Osteoblast (primary cell): Measurements from ENCODE around the gene S1PR5. TPM values are rescaled to one million over a fixed set of nuclear protein-coding genes. Genes with fewer than 3 reads are reported as not detected.

Source experiments
- DNase-seq: peaks from one replicate; pipeline ENCODE4 v3.0.0; 2011; ENCODE audit warnings: low spot score, mixed read lengths; ENCODE audit not compliant: insufficient read length; ENCODE audit errors: missing footprints
- H2AFZ ChIP-seq: 2 replicates; pipeline ENCODE4 v1.6.0; 2011; ENCODE audit warnings: mild to moderate bottlenecking, low read length
- H3K27ac ChIP-seq: 2 replicates; pipeline ENCODE4 v1.5.1; 2011; ENCODE audit warnings: mild to moderate bottlenecking, low read depth, low read length, moderate library complexity
- H3K27me3 ChIP-seq: 2 replicates; pipeline ENCODE4 v1.6.0; 2012; ENCODE audit warnings: mild to moderate bottlenecking, control low read depth, inconsistent platforms, low read length, moderate library complexity; ENCODE audit not compliant: insufficient read depth
- H3K36me3 ChIP-seq: 2 replicates; pipeline ENCODE4 v1.5.1; 2011; ENCODE audit warnings: mild to moderate bottlenecking, low read length, control low read depth, moderate library complexity; ENCODE audit not compliant: insufficient read depth
- H3K4me1 ChIP-seq: 2 replicates; pipeline ENCODE4 v1.5.1; 2011; ENCODE audit warnings: mild to moderate bottlenecking, low read length, control low read depth, moderate library complexity; ENCODE audit not compliant: insufficient read depth
- H3K4me2 ChIP-seq: 2 replicates; pipeline ENCODE4 v1.6.0; 2011; ENCODE audit warnings: mild to moderate bottlenecking, low read length; ENCODE audit not compliant: insufficient read depth
- H3K4me3 ChIP-seq: fragments of 200-600 bp; sonication (generic); 3 replicates; pipeline ENCODE4 v1.5.1; 2012; ENCODE audit warnings: mild to moderate bottlenecking, low read length, inconsistent platforms; ENCODE audit not compliant: insufficient read depth
- H3K79me2 ChIP-seq: 2 replicates; pipeline ENCODE4 v1.6.0; 2012; ENCODE audit warnings: mild to moderate bottlenecking, low read length, control low read depth, inconsistent platforms; ENCODE audit not compliant: insufficient read depth
- H3K9me3 ChIP-seq: 2 replicates; pipeline ENCODE4 v1.5.1; 2011; ENCODE audit warnings: low read depth, low read length, control low read depth
- H4K20me1 ChIP-seq: 2 replicates; pipeline ENCODE4 v1.6.0; 2012; ENCODE audit warnings: mild to moderate bottlenecking, low read length, control low read depth; ENCODE audit not compliant: insufficient read depth
- CTCF ChIP-seq: IDR thresholded peaks from 2 replicates; pipeline ENCODE4 v1.5.1; 2011; ENCODE audit warnings: mild to moderate bottlenecking, low read depth, low read length, moderate library complexity; ENCODE audit errors: extremely low read depth
- total RNA-seq: library from RNA; depleted of rRNA; stranded (reverse); fragments of >200 nt; gene quantifications from 2 replicates; pipeline ENCODE4 v1.2.3, GENCODE V29; 2012

Gene S1PR5
- total RNA-seq, 1 donor, result 0.36 TPM

GRCh38 chr19:10501971-10502523 lies 15.2 kb downstream of the S1PR5 start:
- Histone ChIP-seq H3K4me3 (peak overlapping the region; percentile 95), H3K36me3 (peaks cover 14% of the 10 kb centered on the region), H3K27me3 (no peaks in the 10 kb centered on the region), H3K4me2 (peak overlapping the region; percentile 79), H4K20me1 (peaks cover 8% of the 10 kb centered on the region), H3K27ac (peak overlapping the region; percentile 93), H3K4me1 (peaks cover 12% of the 10 kb centered on the region), H2AFZ (peak overlapping the region; percentile 84), H3K9me3 (no peaks in the 10 kb centered on the region), H3K79me2 (peaks cover 45% of the 10 kb centered on the region)
- DNase-seq, result peak; percentile 94
- no peak for TF ChIP-seq CTCF

- no peak for TF ChIP-seq CTCF
- DNase-seq, result no peak
- peaks cover 15% of the 10 kb centered on the region for H3K36me3 ChIP-seq
These were observed 17.0 kb downstream of the S1PR5 start for GRCh38 chr19:10500247-10500592.

GRCh38 chr19:10499550-10500246 lies 17.5 kb downstream of the S1PR5 start:
- H3K27ac ChIP-seq, result no peak overlapping the region
- TF ChIP-seq CTCF, result no peak
- peak; percentile 72 for DNase-seq
- H3K36me3 ChIP-seq, result peaks cover 20% of the 10 kb centered on the region
- no peaks in the 10 kb centered on the region for H3K27me3 ChIP-seq
- peaks cover 68% of the 10 kb centered on the region for H3K79me2 ChIP-seq
- H3K4me3 ChIP-seq, result no peak overlapping the region
- H3K9me3 ChIP-seq, result no peaks in the 10 kb centered on the region
- H4K20me1 ChIP-seq, result peaks cover 8% of the 10 kb centered on the region
- H3K4me1 ChIP-seq, result peaks cover 12% of the 10 kb centered on the region
- H2AFZ ChIP-seq, result no peak overlapping the region
- no peak overlapping the region for H3K4me2 ChIP-seq

More at GRCh38 chr19:10500247-10500592, 17.0 kb downstream of the S1PR5 start:
- no peak overlapping the region for H3K4me2 ChIP-seq
- no peak overlapping the region for H3K27ac ChIP-seq
- H4K20me1 ChIP-seq, result peaks cover 8% of the 10 kb centered on the region
- peaks cover 12% of the 10 kb centered on the region for H3K4me1 ChIP-seq
- peaks cover 63% of the 10 kb centered on the region for H3K79me2 ChIP-seq
- H2AFZ ChIP-seq, result no peak overlapping the region
- H3K27me3 ChIP-seq, result no peaks in the 10 kb centered on the region
- H3K9me3 ChIP-seq, result no peaks in the 10 kb centered on the region
- H3K4me3 ChIP-seq, result no peak overlapping the region

GRCh38 chr19:10497371-10497770 lies 19.9 kb downstream of the S1PR5 start:
- H3K79me2 ChIP-seq, result peaks cover 75% of the 10 kb centered on the region
- no peak overlapping the region for H3K4me2 ChIP-seq
- H3K27ac ChIP-seq, result no peak overlapping the region
- no peak overlapping the region for H2AFZ ChIP-seq
- peaks cover 26% of the 10 kb centered on the region for H3K36me3 ChIP-seq
- no peaks in the 10 kb centered on the region for H3K27me3 ChIP-seq
- no peak for TF ChIP-seq CTCF
- H3K4me1 ChIP-seq, result peaks cover 12% of the 10 kb centered on the region
- no peaks in the 10 kb centered on the region for H3K9me3 ChIP-seq
- no peak overlapping the region for H3K4me3 ChIP-seq
- H4K20me1 ChIP-seq, result peaks cover 8% of the 10 kb centered on the region
- peak; percentile 57 for DNase-seq
